Choroid plexus epithelial cell (primary cell): ENCODE measurements around the gene GIMAP5.

Source experiments
- DNase-seq: peaks from one replicate; pipeline ENCODE4 v3.0.0-alpha.2; 2010; ENCODE audit warnings: low read depth
- H3K4me3 ChIP-seq: 2 replicates; pipeline ENCODE4 v1.5.1; 2011; ENCODE audit warnings: low read depth, mild to moderate bottlenecking, control low read depth, low read length, moderate library complexity
- CTCF ChIP-seq: conservative IDR thresholded peaks from 2 replicates; pipeline ENCODE4 v1.5.1; 2011; ENCODE audit warnings: low read depth, mild to moderate bottlenecking, control low read depth, inconsistent platforms, low read length, moderate library complexity

GIMAP5 gene

GRCh38 chr7:150737265-150738055 is at the start of gene GIMAP5:
TSS of gene GIMAP5 (plus strand) at chr7:150737418. CDS start at chr7:150740885, 3,467 bp downstream.
- no peak for DNase-seq
- TF ChIP-seq CTCF, result no peak
- no peak within 1 kb of the TSS for H3K4me3 ChIP-seq

- H3K4me3 ChIP-seq, result no peak overlapping the region
- DNase-seq, result no peak
- no peak for TF ChIP-seq CTCF
Observed at GRCh38 chr7:150688630-150689029, 48.6 kb upstream of the GIMAP5 start.

GRCh38 chr7:150695654-150696053 is 41.6 kb upstream of the GIMAP5 start:
- no peak overlapping the region for H3K4me3 ChIP-seq
- DNase-seq, result no peak
- TF ChIP-seq CTCF, result no peak

- no peak for DNase-seq
- no peak overlapping the region for H3K4me3 ChIP-seq
- no peak for TF ChIP-seq CTCF
Observed at GRCh38 chr7:150703209-150703608, 34.0 kb upstream of the GIMAP5 start.

GRCh38 chr7:150715293-150715692 is 21.9 kb upstream of the GIMAP5 start:
- H3K4me3 ChIP-seq, result no peak overlapping the region
- no peak for TF ChIP-seq CTCF
- DNase-seq, result no peak

- H3K4me3 ChIP-seq, result no peak overlapping the region
Observed at GRCh38 chr7:150715738-150716137, 21.5 kb upstream of the GIMAP5 start.

More at GRCh38 chr7:150715738-150716137, 21.5 kb upstream of the GIMAP5 start:
- TF ChIP-seq CTCF, result no peak
- DNase-seq, result no peak
